Kasumi-1 (cell line): ENCODE results near the gene DLX5.

Experiments used
- DNase-seq, 2 experiments: peaks; one replicate each; lab custom pipeline; 2025; lab: John Stamatoyannopoulos, UW

The DLX5 gene

DNA sequence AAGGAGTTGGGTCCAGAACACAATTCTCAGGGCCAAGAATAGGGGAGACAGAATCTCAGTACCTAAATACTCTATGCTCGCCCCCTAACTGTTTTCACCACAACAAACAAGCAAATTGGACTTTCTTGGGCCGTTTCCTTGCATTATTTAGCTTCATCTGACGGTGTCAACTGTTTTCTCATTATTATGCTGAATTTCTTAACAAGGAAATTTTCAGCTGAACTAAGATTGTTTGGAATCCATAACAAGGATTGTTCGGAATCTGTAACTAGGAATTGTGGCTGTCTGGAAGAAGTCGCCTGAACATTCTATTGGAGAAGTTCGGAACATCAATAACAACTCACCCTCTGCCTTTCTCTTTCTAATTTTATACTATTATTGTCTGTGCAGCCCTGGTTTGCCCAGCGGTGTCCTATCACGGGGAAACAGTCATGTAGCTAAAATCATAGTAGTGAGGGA lies 34.7 kb downstream of the DLX5 start:
- no peak for DNase-seq

- DNase-seq, result no peak
Measured at GRCh38 chr7:96989241-96989858, 35.3 kb downstream of the DLX5 start.

DNA sequence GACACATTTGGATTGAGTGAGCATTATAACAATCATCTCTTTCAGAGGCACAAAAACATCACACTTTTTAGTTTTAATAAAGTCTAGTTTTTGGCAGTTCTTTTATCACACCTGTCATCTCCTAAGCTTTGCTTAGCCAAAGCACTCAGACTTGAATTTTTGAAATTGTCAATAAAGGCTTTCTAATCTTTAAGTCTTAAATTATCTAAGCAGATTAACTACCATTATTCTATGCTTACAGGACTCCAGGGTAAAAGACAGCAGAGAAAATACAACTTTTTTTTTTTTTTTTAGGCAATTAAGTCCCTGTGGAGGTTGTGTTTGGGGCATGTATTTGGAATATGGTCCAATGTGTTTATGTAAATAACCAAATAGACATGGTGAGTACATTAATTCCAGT lies 36.9 kb downstream of the DLX5 start:
- no peak for DNase-seq

DNA sequence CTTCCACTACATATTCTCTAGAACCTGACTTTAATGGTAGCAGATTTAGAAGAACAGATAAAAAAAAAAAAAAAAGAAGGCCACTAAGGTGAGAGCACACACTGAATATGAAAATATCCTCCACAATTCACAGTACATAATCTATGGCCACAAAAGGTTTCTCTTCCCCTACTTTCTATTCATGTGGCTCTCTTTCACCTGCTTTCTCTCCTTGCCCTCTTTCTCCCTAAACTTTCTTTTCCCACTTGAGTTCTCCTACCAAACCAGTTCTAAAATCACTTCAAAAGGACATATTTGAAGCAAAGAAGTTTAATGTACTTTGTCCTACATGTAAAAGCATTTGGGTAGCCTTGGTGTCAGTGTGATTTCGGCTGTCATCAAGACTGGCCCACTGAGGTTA lies 37.7 kb downstream of the DLX5 start:
- no peak for DNase-seq

- no peak for DNase-seq
Measured at GRCh38 chr7:96985992-96986391, 38.6 kb downstream of the DLX5 start.

DNA sequence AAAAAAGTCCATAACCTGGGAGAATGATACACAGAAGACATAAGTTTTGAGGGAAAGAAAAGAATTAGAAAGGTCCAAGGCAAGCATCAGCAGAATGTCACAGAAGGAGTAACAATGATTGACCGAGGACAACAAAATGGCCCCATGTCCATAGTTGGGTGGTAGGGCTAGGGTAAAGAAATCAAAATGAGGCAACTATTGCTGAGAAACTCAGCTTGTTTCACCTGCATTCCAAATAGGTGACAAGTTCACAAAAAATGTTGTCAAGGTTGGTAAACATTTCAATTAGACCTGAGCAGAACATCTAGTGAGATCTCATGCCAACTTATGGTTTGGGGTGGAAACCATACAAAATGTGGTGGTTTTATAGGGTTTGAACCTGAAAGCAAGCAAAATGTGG lies 42.0 kb downstream of the DLX5 start:
- no peak for DNase-seq

- DNase-seq, result no peak
Measured at GRCh38 chr7:96979551-96980276, 44.9 kb downstream of the DLX5 start.

- DNase-seq, result no peak
Measured at GRCh38 chr7:96977445-96977844, 47.2 kb downstream of the DLX5 start.

DNA sequence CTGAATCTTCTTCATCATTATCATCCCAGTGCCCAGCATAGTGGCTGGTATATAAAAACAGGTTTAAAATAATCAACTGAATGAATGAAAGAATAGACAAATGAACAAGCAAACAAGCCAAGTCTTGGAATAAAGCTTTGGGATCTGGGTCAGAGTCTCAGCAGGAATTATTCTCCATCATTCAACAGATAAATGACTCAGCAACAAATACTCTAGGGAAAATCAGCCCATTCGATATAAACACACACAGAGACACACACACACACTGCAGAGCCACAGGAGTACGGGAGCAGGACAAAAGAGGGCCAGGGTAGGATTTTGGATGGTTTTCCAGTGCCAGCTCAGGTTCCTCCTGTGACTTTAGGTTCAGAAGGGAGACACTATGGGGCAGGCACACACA lies 48.5 kb downstream of the DLX5 start:
- DNase-seq, result no peak

DNA sequence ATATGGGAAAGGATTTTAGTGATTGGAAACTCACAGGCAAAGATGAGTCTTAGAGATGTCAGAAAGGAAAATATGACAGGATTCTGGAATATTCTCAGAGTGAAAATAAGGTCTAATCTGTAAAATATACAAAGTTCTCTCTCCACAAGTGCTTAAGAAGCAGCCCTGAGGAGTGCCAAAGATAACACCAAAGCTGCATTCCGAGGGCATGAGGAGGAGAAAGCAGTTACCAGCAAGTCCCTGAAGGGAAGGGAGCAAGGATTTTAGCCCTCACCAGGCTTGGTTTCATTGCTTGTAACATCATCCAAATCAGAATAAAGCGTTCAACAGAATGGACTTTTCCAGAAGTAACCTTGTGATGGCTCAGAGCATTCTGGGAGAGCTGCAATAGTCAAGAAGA lies 50.6 kb downstream of the DLX5 start:
- no peak for DNase-seq

DNA sequence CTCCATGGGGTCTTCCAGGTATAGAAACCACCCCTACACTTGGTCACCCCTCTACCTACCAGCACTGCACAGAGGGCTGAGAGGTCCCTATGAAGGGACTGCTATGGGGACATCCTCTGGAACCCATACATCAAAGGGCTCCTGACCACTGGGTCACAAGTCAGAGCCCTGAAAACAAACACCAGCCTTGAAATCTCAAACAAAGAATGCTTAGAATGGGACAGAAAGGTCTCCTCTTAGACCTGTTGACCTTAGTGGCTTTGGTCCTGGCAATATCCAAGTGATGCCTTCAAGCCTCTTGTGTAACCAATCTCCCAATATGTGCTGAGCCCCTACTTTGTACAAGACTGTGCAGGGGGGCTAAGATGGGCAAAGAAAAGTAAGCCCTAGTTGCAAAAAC lies 53.9 kb downstream of the DLX5 start:
- no peak for DNase-seq
